HG02884 (cell line): ENCODE measurements around the gene A1CF.
"Not testable (repeated sequence)": the region's sequence is repeated elsewhere in the genome, so short reads cannot be mapped to it uniquely, and the experiment has no call there.

Experiments
- ATAC-seq: cut with Tn5 transposase; IDR thresholded peaks from one replicate; pipeline ENCODE4 v1.9.1; 2021; ENCODE audit warnings: mild to moderate bottlenecking, moderate library complexity; ENCODE audit not compliant: unreplicated experiment

Gene A1CF

GRCh38 chr10:50885097-50885859, at the start of gene A1CF:
Gene A1CF (minus strand): TSS chr10:50885627. CDS start chr10:50859940, 25,687 bp downstream.
- no peak for ATAC-seq

GRCh38 chr10:50931948-50932431, 46.6 kb upstream of the A1CF start:
- ATAC-seq, result no peak

GRCh38 chr10:50929670-50930069, 44.2 kb upstream of the A1CF start:
- no peak for ATAC-seq

- ATAC-seq, result no peak
These were observed 42.7 kb upstream of the A1CF start for GRCh38 chr10:50928190-50928552.

GRCh38 chr10:50927522-50928189, 42.2 kb upstream of the A1CF start:
- no peak for ATAC-seq

GRCh38 chr10:50923471-50923870, 38.0 kb upstream of the A1CF start:
- not testable (repeated sequence) for ATAC-seq

- ATAC-seq, result no peak
These were observed 33.6 kb upstream of the A1CF start for GRCh38 chr10:50919010-50919409.

GRCh38 chr10:50918529-50918928, 33.1 kb upstream of the A1CF start:
- ATAC-seq, result no peak

GRCh38 chr10:50917486-50917885, 32.1 kb upstream of the A1CF start:
- ATAC-seq, result no peak

GRCh38 chr10:50909334-50910014, 24.0 kb upstream of the A1CF start:
- ATAC-seq, result no peak

- ATAC-seq, result no peak
These were observed 22.9 kb upstream of the A1CF start for GRCh38 chr10:50908366-50908765.

GRCh38 chr10:50905797-50906196, 20.4 kb upstream of the A1CF start:
- ATAC-seq, result not testable (repeated sequence)

GRCh38 chr10:50896721-50897120, 11.3 kb upstream of the A1CF start:
- no peak for ATAC-seq

- ATAC-seq, result no peak
These were observed 8.9 kb upstream of the A1CF start for GRCh38 chr10:50894312-50894711.

- ATAC-seq, result no peak
These were observed 7.0 kb upstream of the A1CF start for GRCh38 chr10:50892467-50892866.

GRCh38 chr10:50884302-50884701, 1.1 kb downstream of the A1CF start:
- no peak for ATAC-seq

- no peak for ATAC-seq
These were observed 1.8 kb downstream of the A1CF start for GRCh38 chr10:50883629-50884028.

- no peak for ATAC-seq
These were observed 2.9 kb downstream of the A1CF start for GRCh38 chr10:50882540-50882983.

- ATAC-seq, result not testable (repeated sequence)
These were observed 4.4 kb downstream of the A1CF start for GRCh38 chr10:50881046-50881445.

GRCh38 chr10:50876429-50876828, 9.0 kb downstream of the A1CF start:
- ATAC-seq, result no peak

- ATAC-seq, result no peak
These were observed 10.7 kb downstream of the A1CF start for GRCh38 chr10:50874723-50875122.

GRCh38 chr10:50866317-50866716, 19.1 kb downstream of the A1CF start:
- ATAC-seq, result no peak
